ENCODE results near the gene SMURF2. TPM values are rescaled to one million over a fixed set of nuclear protein-coding genes. Genes with fewer than 3 reads are reported as not detected.
"Not testable (repeated sequence)": the region's sequence is repeated elsewhere in the genome, so short reads cannot be mapped to it uniquely, and the experiment has no call there.

SMURF2 gene
- total RNA-seq, 3 donors from 2014 or later = 27.2 to 48.3 (median 28.6) TPM

DNA sequence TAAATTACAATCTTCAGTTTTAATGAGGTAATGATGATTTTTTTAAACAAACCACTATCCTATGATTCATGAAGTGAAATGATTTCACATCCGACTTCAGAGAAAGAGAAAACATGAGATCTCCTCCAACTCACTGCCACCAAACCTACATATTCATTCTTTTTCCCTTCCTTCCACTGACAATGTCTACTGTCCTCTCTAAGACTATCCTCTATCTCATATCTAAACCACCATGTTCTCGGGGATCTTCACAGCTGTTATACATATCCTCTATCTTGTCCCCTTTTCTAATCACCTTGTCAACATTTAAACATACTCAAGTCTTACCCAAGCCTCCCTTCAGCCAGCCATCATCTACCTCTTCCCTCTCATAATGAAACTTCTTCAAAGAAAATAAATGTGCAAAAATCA is 53.5 kb downstream of the SMURF2 start:
- no peak for DNase-seq (ENCODE audit: low spot score in 2 of 2)
- no peak overlapping the region for H3K27ac ChIP-seq
- no peaks in the 10 kb centered on the region for H3K36me3 ChIP-seq
- no peak overlapping the region for H3K4me3 ChIP-seq
- TF ChIP-seq POLR2AphosphoS5 (IDR thresholded peaks at IDR 0.05) (no peak), POLR2A (IDR thresholded peaks at IDR 0.05) (no peak)
- TF ChIP-seq, protein P1, sequence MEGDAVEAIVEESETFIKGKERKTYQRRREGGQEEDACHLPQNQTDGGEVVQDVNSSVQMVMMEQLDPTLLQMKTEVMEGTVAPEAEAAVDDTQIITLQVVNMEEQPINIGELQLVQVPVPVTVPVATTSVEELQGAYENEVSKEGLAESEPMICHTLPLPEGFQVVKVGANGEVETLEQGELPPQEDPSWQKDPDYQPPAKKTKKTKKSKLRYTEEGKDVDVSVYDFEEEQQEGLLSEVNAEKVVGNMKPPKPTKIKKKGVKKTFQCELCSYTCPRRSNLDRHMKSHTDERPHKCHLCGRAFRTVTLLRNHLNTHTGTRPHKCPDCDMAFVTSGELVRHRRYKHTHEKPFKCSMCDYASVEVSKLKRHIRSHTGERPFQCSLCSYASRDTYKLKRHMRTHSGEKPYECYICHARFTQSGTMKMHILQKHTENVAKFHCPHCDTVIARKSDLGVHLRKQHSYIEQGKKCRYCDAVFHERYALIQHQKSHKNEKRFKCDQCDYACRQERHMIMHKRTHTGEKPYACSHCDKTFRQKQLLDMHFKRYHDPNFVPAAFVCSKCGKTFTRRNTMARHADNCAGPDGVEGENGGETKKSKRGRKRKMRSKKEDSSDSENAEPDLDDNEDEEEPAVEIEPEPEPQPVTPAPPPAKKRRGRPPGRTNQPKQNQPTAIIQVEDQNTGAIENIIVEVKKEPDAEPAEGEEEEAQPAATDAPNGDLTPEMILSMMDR (IDR thresholded peaks at IDR 0.05) = no peak
- no peaks in the 10 kb centered on the region for H3K4me1 ChIP-seq
- intact Hi-C loops (cut with DNase I; ENCODE audit: low total_unique reads) = no loop called here
- no peaks in the 10 kb centered on the region for H3K9me3 ChIP-seq
- H3K27me3 ChIP-seq = no peaks in the 10 kb centered on the region

DNA sequence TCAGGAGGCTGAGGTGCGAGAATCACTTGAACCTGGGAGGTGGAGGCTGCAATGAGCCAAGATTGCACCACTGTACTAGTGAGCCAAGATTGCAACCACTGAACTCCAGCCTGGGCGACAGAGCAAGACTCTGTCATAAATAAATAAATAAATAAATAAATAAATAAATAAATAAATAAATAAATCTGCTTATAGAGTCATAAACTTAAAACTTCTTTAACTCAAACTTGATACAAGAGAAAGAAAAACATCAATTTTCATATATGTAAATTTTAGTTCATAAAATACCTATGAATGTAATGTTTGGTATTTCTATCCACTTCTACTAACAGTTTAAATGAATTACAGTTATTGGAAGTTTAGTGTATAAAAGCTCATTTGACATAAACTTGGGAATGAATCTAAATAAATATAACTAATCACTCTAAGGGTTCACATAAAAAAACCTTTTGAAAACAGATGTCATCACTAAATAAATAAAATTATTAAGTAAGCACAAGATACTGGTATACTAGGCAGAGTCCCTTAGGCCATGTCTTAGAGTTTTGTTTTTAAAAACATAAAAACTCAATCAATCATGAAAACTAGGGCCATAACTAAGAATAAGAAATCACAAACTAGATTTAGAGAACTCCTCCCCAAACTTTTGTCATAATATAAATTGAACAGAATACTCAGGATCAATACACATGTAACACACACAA is 54.1 kb downstream of the SMURF2 start:
- Histone ChIP-seq H3K36me3 (no peaks in the 10 kb centered on the region), H3K9me3 (no peaks in the 10 kb centered on the region), H3K27ac (no peak overlapping the region), H3K27me3 (no peaks in the 10 kb centered on the region), H3K4me3 (no peak overlapping the region), H3K4me1 (no peaks in the 10 kb centered on the region)
- DNase-seq (ENCODE audit: low spot score in 2 of 2) = no peak
- intact Hi-C loops (cut with DNase I; ENCODE audit: low total_unique reads) = no loop called here
- TF ChIP-seq POLR2A (IDR thresholded peaks at IDR 0.05) = no peak
- TF ChIP-seq, protein P1 (IDR thresholded peaks at IDR 0.05) = no peak
- no peak for TF ChIP-seq POLR2AphosphoS5 (IDR thresholded peaks at IDR 0.05)

GRCh38 chr17:64604532-64604931 is 57.6 kb downstream of the SMURF2 start:
- intact Hi-C loops (cut with DNase I; ENCODE audit: low total_unique reads); H3K27me3 ChIP-seq; H3K4me3 ChIP-seq; DNase-seq (ENCODE audit: low spot score in 2 of 2); H3K36me3 ChIP-seq; H3K27ac ChIP-seq; H3K9me3 ChIP-seq; H3K4me1 ChIP-seq: not testable (repeated sequence)

DNA sequence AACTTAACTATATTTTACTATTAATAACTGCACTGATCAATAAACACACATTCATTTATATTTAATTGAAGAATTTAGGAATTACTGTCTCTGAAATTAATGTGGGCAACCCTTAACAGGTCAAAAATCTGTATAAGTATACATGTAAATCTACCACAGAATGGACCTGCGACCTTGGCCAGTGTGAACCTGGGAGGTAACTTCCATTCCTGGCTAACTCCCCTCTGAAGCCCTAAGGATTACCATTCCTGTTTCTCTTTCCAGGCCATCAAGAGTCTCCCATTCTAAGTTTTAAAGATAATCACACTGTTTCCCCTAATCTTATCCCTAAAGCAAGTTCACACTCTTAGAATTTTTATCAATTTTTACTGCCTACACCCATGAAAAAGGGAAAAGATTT is 58.1 kb downstream of the SMURF2 start:
- no peaks in the 10 kb centered on the region for H3K4me1 ChIP-seq
- H3K36me3 ChIP-seq = no peaks in the 10 kb centered on the region
- no peak for DNase-seq (ENCODE audit: low spot score in 2 of 2)
- H3K27ac ChIP-seq = no peak overlapping the region
- no peak overlapping the region for H3K4me3 ChIP-seq
- H3K27me3 ChIP-seq = no peaks in the 10 kb centered on the region
- no peaks in the 10 kb centered on the region for H3K9me3 ChIP-seq
- intact Hi-C loops (cut with DNase I; ENCODE audit: low total_unique reads) = no loop called here
- TF ChIP-seq POLR2AphosphoS5 (IDR thresholded peaks at IDR 0.05) = no peak
- TF ChIP-seq, protein P1 (IDR thresholded peaks at IDR 0.05) = no peak
- no peak for TF ChIP-seq POLR2A (IDR thresholded peaks at IDR 0.05)

- intact Hi-C loops (cut with DNase I; ENCODE audit: low total_unique reads) = no loop called here
- H3K27ac ChIP-seq = no peak overlapping the region
Observed at GRCh38 chr17:64599827-64600226, 62.3 kb downstream of the SMURF2 start.

More at GRCh38 chr17:64599827-64600226, 62.3 kb downstream of the SMURF2 start:
- TF ChIP-seq POLR2A (IDR thresholded peaks at IDR 0.05) (no peak), POLR2AphosphoS5 (IDR thresholded peaks at IDR 0.05) (no peak)
- TF ChIP-seq, protein P1 (IDR thresholded peaks at IDR 0.05) = no peak
- Histone ChIP-seq H3K27me3 (no peaks in the 10 kb centered on the region), H3K4me1 (no peaks in the 10 kb centered on the region), H3K9me3 (no peaks in the 10 kb centered on the region), H3K36me3 (no peaks in the 10 kb centered on the region), H3K4me3 (no peak overlapping the region)
- no peak for DNase-seq (ENCODE audit: low spot score in 2 of 2)

Data from breast epithelium (tissue), 4 donors.